Thyroid gland (tissue), 4 donors: ENCODE data around the gene LIN28A.

Experiments used
- CTCF ChIP-seq, 6 experiments: fragments of 200-600 bp in 3 of 6; fragments of 450-650 bp in 3 of 6; sonication (generic) in 3 of 6; IDR thresholded peaks; one replicate each; pipeline ENCODE4 v1.5.1; 2016 to 2019; ENCODE audit warnings: antibody characterized with exemption in 6 of 6, mild to moderate bottlenecking in 2 of 6, inconsistent platforms in 1 of 6, moderate library complexity in 1 of 6
- POLR2A ChIP-seq, 2 donors: fragments of 450-650 bp; IDR thresholded peaks; one replicate each; pipeline ENCODE4 v1.6.1; 2017; ENCODE audit warnings: antibody characterized with exemption in 2 of 2, mild to moderate bottlenecking in 2 of 2, moderate library complexity in 1 of 2

GRCh38 chr1:26470878-26471497 is 60.4 kb downstream of the LIN28A start:
- TF ChIP-seq CTCF (IDR thresholded peaks at IDR 0.05) (no peak), POLR2A (IDR thresholded peaks at IDR 0.05) (no peak)
